HEK293T (cell line): ENCODE measurements around the gene ZNRF1.

Experiments
- CTCF ChIA-PET: fragments of 350-600 bp; formaldehyde crosslinking; extraction: SDS; loops from one replicate; lab custom pipeline; 2021; ENCODE audit warnings: antibody characterized with exemption, inconsistent platforms; lab: Yijun Ruan, JAX
- POLR2A ChIA-PET: fragments of 350-600 bp; formaldehyde crosslinking; extraction: SDS; loops from one replicate; lab custom pipeline; 2020; ENCODE audit warnings: antibody characterized with exemption, inconsistent platforms; lab: Yijun Ruan, JAX
- DNase-seq: peaks from one replicate; pipeline ENCODE4 v3.0.0; 2012; ENCODE audit warnings: mixed read lengths; ENCODE audit errors: extremely low spot score
- ARNT ChIP-seq: fragments of 450-650 bp; IDR thresholded peaks from 2 replicates; pipeline ENCODE4 v1.6.1; 2017; ENCODE audit warnings: mild to moderate bottlenecking
- BHLHE40 ChIP-seq: fragments of 450-650 bp; IDR thresholded peaks from 2 replicates; pipeline ENCODE4 v1.6.1; 2016; ENCODE audit warnings: mild to moderate bottlenecking, moderate library complexity, borderline replicate concordance
- CTBP1 ChIP-seq: fragments of 450-650 bp; IDR thresholded peaks from 2 replicates; pipeline ENCODE4 v1.6.1; 2016; ENCODE audit warnings: borderline replicate concordance
- ELF4 ChIP-seq: fragments of 450-650 bp; IDR thresholded peaks from 2 replicates; pipeline ENCODE4 v1.6.1; 2017; ENCODE audit warnings: antibody characterized with exemption
- FOXA1 ChIP-seq: fragments of 450-650 bp; IDR thresholded peaks from 2 replicates; pipeline ENCODE4 v1.6.1; 2016; ENCODE audit warnings: mild to moderate bottlenecking
- FOXK2 ChIP-seq: fragments of 450-650 bp; IDR thresholded peaks from 2 replicates; pipeline ENCODE4 v1.6.1; 2016; ENCODE audit warnings: mild to moderate bottlenecking
- FOXM1 ChIP-seq: fragments of 450-650 bp; IDR thresholded peaks from 2 replicates; pipeline ENCODE4 v1.6.1; 2017; ENCODE audit warnings: mild to moderate bottlenecking, borderline replicate concordance
- HDGF ChIP-seq: fragments of 450-650 bp; IDR thresholded peaks from 2 replicates; pipeline ENCODE4 v1.6.1; 2017; ENCODE audit warnings: antibody characterized with exemption, borderline replicate concordance
- L3MBTL2 ChIP-seq: fragments of 450-650 bp; conservative IDR thresholded peaks from 2 replicates; pipeline ENCODE4 v1.6.1; 2016; ENCODE audit warnings: mild to moderate bottlenecking
- LEF1 ChIP-seq: fragments of 450-650 bp; IDR thresholded peaks from 2 replicates; pipeline ENCODE4 v1.6.1; 2017; ENCODE audit warnings: mild to moderate bottlenecking, borderline replicate concordance
- NFRKB ChIP-seq: fragments of 450-650 bp; IDR thresholded peaks from 2 replicates; pipeline ENCODE4 v1.6.1; 2016; ENCODE audit warnings: mild to moderate bottlenecking, moderate library complexity
- SP1 ChIP-seq: fragments of 450-650 bp; IDR thresholded peaks from 2 replicates; pipeline ENCODE4 v1.6.1; 2017
- SUZ12 ChIP-seq: fragments of 450-650 bp; IDR thresholded peaks from 2 replicates; pipeline ENCODE4 v1.6.1; 2016; ENCODE audit warnings: mild to moderate bottlenecking
- TARDBP ChIP-seq: fragments of 450-650 bp; IDR thresholded peaks from 2 replicates; pipeline ENCODE4 v1.6.1; 2016
- ZNF384 ChIP-seq: fragments of 450-650 bp; IDR thresholded peaks from 2 replicates; pipeline ENCODE4 v1.6.1; 2016
- TF ChIP-seq, protein P1 (sequence below): fragments of 450-650 bp; IDR thresholded peaks from 2 replicates; pipeline ENCODE4 v1.6.1; 2016

The ZNRF1 gene

DNA sequence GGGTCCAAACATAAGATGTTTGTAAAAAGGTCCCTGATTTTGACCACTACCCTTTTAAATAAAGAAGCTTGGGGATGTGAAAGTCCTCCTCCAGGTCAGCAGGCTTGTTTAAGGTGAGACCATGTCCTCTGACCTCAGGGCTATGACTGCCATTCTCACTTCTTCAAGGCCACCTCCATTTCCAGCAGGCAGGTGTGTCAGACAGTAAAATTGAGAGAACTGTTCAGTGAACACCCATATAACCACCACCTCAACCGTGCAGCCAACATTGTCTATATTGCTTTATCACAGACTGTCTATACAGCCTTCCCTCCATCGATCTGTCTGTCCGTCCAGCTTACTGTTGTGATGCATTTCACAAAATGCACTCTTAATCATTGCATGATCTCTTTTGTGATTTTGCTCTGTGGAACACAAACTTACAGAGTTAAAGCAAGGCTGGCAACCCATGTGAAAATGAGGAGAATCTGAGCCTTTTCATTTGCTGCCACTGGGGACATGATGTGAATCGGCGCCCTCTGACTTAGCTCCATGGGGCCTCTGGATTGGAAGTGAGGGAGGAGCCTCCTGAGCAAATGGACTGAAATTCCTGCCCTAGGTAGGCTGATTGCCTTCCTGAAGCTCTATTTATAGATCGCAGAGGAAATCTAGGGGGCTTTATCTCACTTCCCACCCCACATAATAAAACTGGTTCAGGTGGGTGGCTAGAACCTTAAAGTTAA, 53.8 kb downstream of the ZNRF1 start:
- ChIA-PET CTCF (interaction anchor here (1.3 kb wide), 1 partner anchor 54 kb away, joined by 10 read pairs; the partner anchor contains the start of gene ZNRF1), POLR2A (interaction anchor here (1.7 kb wide), 1 partner anchor 14 kb away, joined by 3 read pairs; no protein-coding TSS in a partner anchor)
- no peak for DNase-seq
- TF ChIP-seq NFRKB (no peak), TARDBP (no peak), ELF4 (no peak), CTBP1 (no peak), SUZ12 (no peak), BHLHE40 (no peak), FOXA1 (no peak), LEF1 (no peak), ZNF384 (no peak), FOXM1 (no peak), ARNT (no peak), FOXK2 (no peak), L3MBTL2 (no peak), SP1 (no peak), HDGF (no peak)
- TF ChIP-seq, protein P1, sequence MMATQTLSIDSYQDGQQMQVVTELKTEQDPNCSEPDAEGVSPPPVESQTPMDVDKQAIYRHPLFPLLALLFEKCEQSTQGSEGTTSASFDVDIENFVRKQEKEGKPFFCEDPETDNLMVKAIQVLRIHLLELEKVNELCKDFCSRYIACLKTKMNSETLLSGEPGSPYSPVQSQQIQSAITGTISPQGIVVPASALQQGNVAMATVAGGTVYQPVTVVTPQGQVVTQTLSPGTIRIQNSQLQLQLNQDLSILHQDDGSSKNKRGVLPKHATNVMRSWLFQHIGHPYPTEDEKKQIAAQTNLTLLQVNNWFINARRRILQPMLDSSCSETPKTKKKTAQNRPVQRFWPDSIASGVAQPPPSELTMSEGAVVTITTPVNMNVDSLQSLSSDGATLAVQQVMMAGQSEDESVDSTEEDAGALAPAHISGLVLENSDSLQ: no peak

DNA sequence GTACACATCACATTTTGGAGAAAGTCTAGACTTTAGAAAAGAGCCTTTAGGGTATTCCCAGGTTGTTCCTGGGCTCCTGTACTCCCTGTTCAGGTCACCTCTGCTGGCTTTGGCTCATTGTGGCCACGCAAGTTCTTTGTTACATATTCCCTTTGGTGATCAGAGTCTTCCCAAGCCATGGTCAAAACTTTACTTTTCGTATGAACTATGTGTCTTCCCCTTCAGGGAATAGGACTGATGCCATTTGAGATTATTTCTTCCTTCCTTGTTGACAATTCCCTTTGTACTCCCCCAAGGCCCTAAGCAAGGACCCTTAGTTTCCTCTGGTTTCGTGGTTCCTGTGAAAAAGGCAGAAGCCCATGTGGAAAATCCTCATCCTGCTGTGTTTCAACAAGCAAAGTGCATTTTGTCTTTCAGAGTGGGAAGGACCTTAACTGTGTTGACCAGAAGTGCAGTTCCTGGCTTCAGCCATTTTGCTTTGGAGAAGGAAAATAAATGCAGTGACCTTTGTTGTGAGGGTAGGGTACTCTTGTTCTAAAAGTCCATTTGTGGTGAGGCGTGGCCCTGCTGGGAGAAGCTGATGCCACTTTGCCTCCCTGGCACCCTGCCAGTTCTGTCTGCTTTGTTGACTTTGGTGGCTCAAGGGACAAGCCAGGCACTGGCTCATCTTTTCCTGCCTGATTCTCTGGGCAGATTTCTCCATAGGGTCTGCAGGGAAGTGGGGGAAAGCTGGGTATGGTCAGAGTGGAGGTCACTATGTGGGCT, 55.1 kb downstream of the ZNRF1 start:
- TF ChIP-seq SP1 (no peak), ARNT (no peak), TARDBP (no peak)
- POLR2A ChIA-PET: no interaction called here
- DNase-seq: no peak
- CTCF ChIA-PET: interaction anchor here (0.6 to 1.3 kb wide), 2 partner anchors 55 to 145 kb away, joined by 3 to 10 read pairs; partner anchors contain the start of gene ZNRF1

DNA sequence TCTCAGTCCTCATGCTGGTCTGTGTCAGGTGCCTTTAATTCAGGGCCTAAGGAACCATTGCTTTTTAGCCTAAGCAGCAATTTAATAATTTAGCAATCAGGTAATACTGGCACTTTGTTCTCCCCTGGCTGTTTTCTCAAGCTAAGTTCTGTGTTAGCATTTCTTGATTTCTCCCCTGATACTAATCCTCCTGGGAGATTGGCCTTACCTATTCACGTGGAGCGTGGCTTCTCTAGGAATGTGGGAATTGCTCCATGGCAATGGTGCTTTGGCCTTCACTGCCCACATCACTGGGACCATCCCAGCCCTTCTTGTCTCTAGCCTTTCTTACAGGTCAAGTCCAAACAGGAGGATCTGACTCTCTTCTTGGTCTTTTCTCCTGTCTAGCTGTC, 55.7 kb downstream of the ZNRF1 start:
- POLR2A ChIA-PET: no interaction called here
- DNase-seq: no peak
- CTCF ChIA-PET: interaction anchor here (0.6 kb wide), 1 partner anchor 144 kb away, joined by 3 read pairs; no protein-coding TSS in a partner anchor
- TF ChIP-seq ZNF384: no peak
- TF ChIP-seq ELF4: no peak
- TF ChIP-seq SUZ12: no peak
- no peak for TF ChIP-seq TARDBP
- no peak for TF ChIP-seq FOXA1
- TF ChIP-seq ARNT: no peak
- TF ChIP-seq LEF1: no peak
- no peak for TF ChIP-seq NFRKB
- no peak for TF ChIP-seq CTBP1
- TF ChIP-seq SP1: no peak
- TF ChIP-seq FOXK2: no peak
- no peak for TF ChIP-seq FOXM1
- no peak for TF ChIP-seq BHLHE40
- TF ChIP-seq, protein P1: no peak
- no peak for TF ChIP-seq L3MBTL2
- TF ChIP-seq HDGF: no peak

DNA sequence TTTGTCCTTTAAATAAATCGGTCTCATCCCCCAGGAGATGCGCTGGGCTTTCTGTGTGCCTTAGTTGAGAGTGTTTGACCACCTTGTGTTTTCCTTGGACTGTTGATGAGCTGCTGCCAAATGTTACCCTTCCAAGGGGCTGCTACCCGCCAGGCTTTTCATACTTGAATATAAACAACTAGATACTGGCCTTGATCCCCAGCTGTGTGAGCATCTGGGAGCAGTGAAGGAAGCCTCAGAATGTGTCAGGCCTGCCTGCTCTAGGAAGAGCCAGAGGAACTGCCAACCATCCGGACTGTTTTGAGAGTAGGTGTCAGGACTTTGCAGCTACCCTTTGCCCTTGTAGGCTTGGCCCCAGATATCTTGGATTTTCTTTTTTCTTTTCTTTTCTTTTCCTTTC, 60.0 kb downstream of the ZNRF1 start:
- ChIA-PET POLR2A (interaction anchor here (1.3 kb wide), 1 partner anchor 74 kb away, joined by 3 read pairs; the partner anchor contains the start of gene WDR59), CTCF (no interaction called here)
- TF ChIP-seq L3MBTL2 (no peak), FOXK2 (no peak), FOXA1 (no peak), TARDBP (no peak), SP1 (no peak), LEF1 (no peak), ELF4 (no peak), CTBP1 (no peak), FOXM1 (no peak), NFRKB (no peak), ZNF384 (no peak), ARNT (no peak), SUZ12 (no peak), HDGF (no peak), BHLHE40 (no peak)
- TF ChIP-seq, protein P1: no peak
- no peak for DNase-seq

DNA sequence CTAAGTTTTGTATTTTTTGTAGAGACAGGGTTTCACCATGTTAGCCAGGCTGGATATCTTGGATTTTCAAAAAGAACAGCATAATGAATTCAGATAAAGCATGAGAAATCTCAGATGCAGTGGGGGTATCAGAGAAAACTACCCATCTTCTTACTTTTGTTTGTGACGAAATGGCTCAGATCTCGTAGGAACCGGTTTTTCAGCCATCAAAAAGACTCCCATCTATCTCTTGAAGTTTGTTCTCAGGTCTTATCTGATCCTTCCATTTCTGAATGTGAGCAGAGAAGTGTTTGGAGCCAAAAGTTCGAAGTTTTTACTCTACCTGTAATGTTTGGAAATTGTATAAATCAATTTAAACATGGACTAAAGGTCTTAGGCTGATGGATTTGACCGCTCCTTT, 60.6 kb downstream of the ZNRF1 start:
- POLR2A ChIA-PET: interaction anchor here (1.3 kb wide), 1 partner anchor 74 kb away, joined by 3 read pairs; the partner anchor contains the start of gene WDR59
- CTCF ChIA-PET: no interaction called here
- DNase-seq: no peak
- TF ChIP-seq FOXM1 (no peak), ARNT (no peak), HDGF (no peak), FOXK2 (no peak), LEF1 (no peak), TARDBP (no peak), NFRKB (no peak), SP1 (no peak), ELF4 (no peak), FOXA1 (no peak), CTBP1 (no peak), ZNF384 (no peak), L3MBTL2 (no peak)
- TF ChIP-seq, protein P1: no peak
